ENCODE data around the gene CAPN14.
"Not testable (repeated sequence)": the region's sequence is repeated elsewhere in the genome, so short reads cannot be mapped to it uniquely, and the experiment has no call there.

Gene CAPN14

DNA sequence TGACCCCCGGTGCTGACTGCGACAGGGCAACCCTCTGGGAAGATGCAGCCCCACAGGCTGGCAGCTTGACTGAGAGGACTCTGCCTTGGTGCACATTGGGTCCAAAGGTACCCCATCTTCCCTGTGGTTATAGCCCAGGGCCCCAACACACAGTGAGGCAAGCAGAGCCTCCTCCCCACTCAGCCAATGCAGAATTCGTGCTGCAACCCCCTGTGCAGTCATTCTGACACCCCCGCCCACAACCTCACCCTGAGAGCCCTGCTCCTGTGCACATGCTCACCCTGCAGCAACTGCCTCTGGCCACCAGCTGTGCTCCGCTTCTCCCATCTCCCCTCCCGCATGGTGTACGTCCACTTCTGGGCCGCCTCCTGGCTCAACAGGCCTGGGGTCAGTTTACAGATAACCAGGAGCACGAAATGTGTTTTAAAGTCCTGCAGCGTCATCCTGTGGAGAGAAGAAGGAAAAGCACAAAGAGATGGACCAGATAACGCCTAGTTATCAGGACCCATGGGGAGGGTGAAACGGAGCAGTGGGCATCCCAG, 24.4 kb downstream of the CAPN14 start:
- DNase-seq = no peak

DNA sequence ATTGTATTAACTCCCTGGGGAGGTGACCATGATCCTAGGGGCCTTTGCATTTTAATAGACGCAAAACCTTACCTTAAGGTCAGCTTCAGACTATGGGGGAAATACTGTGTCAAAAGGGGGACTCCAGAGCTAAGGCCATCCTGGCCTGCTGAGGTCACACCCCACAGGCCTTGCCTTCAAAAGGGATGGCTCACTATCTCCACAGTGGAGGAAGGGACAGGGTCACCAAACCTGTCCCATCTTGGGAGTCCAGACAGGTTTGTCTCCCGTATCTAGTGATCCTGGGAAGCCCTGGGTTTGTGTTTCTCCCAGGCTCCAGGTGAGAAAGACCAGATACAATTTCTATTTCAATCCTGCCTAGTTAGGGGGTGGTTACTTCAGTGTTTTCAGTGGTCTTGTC, 24.9 kb downstream of the CAPN14 start:
- DNase-seq = no peak

DNA sequence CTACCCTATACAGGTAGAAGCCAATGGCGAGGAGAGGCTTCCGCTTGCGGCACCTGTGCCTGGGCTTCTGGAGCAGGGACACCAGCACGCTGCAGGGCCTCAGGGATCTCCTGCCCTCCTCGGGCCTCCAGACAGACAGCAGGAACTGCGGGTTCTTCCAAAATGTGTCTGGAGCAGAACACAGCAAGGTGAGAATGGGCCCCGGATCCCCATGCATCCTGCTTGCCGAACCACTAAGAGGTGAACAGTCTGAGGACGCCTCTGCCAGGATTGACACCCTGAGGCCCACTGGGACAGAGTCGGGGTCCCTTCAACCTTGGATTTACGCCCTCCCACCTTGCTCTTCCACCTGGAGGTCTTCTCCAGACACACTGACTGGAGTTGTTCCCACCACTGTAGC, 25.4 kb downstream of the CAPN14 start:
- DNase-seq = no peak

DNA sequence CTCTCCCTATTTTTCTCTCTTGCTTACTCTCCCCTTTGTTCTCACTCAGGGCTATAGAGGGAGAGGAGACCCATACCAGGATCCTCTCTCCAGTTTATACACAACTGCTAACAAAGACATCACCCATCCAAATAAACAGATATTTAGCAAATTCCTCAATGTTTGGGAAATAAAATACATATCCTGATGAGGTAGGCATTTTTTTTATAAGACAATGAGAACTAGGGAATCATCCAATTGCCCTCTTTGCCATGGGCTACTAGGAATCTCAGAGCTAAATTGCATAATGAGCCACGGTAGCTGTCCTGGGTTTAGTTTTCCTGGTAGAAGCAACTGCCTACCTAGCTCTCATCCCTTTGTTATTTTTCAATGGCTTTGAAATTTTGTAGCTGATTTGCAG, 27.1 kb downstream of the CAPN14 start:
- no peak for DNase-seq

DNA sequence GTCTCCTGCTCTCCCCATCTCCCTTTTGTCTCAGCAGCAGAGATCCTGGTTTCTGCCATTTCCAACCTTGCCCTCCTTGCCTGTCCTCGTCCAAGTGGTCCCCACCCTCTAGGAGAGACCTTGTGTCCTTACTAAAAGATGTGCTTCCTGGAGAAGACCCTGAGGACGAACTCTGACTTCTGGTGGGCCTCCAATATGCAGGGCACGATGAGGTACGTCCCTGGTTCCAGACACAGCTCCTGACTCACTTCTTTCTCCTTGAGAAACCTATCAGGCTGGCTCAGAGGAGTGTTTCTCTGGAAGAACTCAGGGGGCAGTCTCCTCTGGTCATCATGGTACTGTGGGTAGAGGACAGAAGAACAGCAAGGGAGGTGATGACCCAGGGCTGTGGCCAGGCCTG, 28.2 kb downstream of the CAPN14 start:
- DNase-seq = no peak

DNA sequence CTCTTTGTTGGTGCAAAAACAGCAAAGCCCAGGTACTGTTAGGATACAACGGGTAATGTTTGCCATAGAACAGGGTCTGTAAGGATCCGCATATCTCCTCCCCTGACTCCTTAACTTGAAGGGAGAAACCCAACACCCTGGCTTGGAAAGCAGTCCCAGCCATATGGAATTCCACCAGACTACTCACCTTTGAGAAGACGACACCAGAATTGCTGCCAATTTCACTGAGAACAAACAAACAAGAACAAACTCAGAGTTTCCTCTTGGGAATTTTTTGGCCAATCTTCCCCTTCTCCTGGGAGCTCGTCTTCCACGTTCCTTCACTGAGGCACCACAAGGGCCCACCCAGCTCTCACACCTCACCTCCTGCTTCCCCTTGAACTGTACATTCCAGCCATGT, 29.2 kb downstream of the CAPN14 start:
- no peak for DNase-seq

DNA sequence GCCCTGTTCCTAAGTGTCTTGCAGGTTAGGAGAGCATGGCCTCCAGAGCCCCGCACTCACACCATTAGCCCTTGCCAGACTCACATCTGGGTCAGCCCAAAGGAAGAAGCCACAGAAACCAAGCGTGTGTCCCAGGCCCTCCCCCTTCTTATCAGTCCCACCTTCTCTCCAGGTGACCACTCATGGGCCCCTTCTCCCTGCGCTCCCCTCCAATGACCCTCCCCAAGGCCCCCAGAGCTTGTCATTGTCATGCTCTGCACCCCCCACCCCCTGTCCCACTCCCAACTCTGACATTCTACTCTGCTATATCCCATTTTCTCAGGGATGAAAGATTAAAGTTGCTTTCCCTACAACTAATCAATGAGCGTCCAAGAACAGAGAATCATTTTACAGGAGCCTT, 30.1 kb downstream of the CAPN14 start:
- no peak for DNase-seq

DNA sequence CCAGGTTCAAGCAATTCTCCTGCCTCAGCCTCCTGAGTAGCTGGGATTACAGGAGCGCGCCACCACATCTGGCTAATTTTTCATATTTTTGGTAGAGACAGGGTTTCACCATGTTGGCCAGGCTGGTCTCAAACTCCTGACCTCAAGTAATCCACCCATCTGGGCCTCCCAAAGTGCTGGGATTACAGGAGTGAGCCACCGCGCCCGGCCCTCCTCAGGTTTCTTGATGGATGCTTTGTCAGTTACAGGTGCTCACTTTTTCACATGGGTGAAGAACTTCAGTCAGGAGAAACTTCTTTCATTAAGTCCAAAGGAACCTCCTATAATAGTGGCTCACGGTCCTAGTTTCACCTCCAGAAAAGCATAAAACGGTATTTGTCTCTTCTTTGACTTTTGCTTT, 33.3 kb downstream of the CAPN14 start:
- DNase-seq = not testable (repeated sequence)

DNA sequence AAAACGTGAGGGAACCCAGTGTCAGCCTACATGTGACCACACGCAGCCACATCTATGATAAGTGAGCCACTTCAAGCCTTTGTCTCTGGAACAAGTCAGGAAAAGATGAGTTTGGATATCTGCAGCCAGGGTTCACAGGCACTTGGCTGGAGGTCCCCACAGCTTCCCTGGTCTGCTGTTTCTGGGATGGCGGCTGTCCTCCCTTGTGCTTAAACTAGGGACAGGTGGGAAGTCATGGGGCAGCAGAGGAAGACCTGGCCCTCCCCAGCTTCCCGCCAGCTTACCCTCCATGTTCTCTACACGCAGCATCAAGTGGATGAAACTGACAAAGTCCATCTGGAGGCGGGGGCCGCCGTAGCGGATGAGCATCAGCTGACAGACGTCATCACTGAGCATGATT, 40.6 kb downstream of the CAPN14 start:
- no peak for DNase-seq

DNA sequence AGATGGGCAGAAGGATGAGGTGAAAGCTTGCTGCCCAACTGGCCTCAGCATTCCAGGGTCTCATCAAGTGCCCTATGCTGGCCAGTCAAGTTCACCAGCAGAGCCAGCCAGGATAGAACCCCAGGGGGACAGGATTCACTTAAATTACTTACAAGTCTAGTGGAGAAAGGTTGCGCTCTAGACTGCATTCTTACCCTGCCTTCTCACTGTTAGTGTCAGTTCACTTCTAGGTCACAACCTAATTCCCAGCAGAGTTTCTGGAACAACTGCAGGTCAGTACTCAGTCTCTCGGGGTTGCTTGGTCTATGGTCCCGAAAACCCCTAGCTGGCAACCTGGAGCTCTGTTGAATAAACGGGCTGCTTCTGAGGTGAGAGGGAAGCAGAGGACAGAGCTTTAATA, 46.2 kb downstream of the CAPN14 start:
- no peak for DNase-seq

DNA sequence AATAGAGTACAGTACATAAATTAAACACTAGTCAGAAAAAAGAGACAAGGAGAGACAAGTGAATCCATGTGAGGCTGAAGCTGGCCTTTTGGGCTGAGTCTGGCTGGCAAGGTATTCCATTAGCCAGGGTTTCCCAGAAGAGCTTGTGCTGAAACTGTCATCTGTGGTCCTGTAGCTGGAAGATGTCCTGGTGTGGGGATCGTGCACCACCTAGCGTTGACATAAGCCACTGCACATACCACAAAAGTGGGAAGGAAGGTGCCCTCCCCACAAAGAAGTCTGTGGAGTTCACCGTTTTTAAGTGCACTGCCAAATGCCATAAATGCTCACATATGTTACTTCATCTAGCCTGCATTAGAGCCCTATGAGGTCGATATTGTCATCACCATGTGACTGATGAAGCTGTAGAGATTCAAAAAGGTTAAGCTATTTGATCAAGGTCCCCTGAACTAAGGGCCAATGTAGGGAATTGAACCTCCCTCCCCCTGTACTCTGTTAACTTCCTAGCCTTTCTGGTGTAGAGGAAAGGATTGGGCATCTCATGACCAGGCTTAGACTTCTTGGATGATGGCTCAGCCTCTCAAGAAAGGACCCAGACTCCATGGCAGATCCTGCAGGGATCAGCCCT, 47.1 kb downstream of the CAPN14 start:
- no peak for DNase-seq

DNA sequence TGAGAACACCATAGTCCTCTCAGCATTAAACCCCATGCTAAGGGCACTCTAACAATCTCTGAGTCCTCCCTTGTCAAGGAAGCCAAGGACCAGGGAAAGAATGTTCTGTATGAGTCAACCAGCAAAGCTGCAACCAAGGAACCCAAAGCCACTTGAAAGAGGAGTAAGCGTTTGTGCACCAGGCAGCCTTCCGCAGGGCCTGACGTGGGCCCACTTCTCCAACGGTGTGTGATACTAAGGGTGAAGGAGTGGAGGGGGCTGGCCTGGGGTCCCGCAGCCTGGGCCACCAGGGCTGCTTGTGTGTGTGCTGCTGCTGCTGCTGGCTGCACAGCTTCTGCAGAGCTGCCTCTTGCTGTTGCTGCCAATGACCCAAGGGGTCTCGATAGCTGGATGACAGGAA, 49.0 kb downstream of the CAPN14 start:
- no peak for DNase-seq

DNA sequence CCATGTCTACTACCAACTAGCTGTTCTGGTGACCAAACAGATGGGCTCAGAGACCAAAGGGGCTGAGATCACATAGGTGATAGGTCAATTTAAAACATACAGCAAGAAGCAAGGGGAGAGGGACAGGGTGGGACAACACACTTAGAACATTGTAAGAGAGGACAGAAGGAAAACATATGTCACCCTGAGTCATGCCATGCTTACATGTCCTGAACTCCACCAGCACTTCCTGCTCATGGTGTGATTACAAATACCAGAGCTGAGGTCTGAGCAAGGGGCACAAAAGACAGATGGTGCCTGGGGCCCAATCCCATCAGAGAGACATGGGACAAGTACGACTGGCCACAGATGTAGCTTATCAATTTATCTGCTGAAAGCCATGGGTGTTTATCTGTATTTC, 50.4 kb downstream of the CAPN14 start:
- DNase-seq = no peak

DNA sequence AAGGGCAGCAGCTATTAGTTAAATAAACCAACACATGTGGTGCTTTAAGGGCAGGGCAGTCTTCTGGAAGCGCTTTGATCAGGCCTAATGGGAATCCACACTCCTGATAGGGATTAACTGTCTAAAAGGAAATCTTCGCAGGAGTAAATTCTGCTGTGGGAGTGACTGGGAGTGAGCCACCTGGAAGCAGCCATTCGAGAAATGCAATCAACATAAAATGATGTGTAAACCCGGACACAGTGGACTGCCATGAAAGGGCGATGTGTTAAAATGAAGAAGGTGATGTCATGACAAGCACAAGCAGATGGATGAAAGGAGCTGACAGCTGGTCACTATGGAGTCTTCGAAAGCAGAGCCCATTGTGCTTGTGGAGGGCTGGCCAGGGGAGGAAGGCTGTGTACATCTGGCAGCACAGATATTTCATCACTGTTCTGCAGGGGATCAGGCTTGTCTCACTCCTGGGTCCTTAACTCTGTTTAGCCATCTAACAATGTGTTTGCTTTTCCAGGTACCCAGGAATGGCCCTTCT, 54.2 kb downstream of the CAPN14 start:
- DNase-seq = no peak

DNA sequence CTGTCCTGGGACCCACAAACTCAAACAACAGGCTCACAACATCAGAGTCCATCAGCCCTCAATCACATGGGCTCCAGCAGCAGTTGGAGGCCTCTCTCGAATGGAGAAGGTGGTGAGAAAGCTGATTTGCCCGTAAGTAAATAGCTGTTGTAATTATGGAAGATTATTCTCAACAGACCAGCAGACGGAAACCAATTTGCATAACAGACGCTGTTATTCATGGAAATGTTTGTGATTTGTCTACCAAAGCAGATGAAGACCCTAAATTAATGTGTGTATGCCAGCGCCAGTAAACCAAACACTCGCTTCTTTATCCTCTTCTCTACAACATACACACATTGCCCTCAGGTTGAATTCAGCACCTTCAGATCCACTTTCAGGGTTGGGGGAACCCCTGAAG, 55.7 kb downstream of the CAPN14 start:
- DNase-seq = no peak

DNA sequence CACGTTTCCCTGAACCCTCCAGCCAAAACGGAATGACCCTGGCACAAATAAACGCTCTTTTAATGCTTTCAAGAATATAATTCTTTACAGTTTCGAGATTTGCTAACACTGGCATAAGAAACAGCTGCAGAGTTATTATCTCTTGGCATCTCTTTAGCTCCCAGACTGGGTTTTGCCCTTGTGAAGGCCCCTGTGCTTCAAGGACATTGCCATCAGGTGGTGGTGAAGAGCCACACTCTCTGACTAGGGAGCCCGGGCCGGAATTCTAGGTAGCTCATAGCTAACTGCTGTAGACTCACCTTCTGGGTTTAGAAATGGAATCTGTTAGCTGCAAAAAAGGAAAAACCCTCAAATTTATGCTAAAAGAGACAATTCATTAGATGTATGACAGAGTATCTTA, 65.8 kb downstream of the CAPN14 start:
- no peak for DNase-seq

DNA sequence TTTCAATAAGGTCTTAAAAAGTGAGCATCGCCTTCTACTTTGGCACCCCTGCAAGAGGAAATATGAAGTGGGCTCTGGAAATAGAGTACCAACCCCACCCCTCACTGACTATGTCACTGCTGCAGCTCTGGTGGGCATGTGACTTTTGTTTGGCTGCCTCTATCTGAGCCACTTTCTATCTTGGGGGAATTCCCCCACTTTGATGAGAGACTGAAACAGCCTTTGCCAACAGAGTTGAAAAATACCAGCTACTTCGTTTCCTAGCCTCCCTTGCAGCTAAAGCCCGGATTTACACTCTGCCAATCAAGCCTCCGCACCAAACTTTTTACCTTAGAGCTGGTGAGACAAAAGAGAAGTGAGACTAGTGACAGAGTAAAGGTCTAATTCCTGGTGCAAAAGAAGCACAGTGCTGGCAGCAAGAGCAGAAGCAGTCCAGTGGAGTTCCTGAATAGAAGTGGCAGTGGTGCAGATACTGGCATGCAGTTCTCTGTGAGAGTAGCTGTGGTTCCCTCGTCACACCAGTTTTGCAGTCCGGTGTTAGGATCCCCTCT, 67.1 kb downstream of the CAPN14 start:
- no peak for DNase-seq

DNA sequence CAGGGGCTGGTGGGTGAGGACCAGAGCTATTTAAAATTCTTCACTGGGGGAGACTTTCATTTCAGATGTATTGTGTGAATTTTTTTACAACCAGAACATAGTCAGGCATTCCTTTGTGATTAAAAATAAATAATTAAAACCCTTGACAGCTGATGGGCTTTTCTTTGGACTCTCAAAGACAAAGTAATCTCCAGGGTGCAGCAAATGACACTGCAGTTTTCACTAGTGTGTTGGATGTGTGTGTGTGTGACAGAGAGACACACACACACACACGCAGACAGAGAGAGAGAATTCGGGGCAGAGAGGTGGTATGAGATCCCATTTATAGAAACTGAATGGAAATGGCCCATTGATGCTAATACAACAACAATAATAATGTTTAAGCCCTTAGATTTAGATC, 68.8 kb downstream of the CAPN14 start:
- no peak for DNase-seq

DNA sequence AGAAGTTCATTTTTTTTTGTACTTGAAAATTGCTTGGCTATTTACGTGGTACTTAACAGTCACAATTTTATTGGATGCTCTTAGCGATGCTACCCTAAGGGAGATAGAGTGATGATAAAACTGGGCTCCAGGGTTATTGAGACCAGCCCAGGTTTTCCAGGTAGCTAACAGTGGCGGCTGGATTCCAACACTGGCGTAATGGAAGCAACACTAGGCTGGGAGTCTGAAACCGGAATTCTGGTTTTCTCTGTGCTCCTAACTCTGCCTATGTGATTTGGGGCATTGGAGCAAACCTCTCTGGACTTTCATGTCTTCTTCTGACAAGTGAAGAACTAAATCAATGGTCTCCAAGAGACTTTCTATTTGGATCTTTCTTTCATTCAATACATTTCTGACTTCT, 69.7 kb downstream of the CAPN14 start:
- DNase-seq = no peak

DNA sequence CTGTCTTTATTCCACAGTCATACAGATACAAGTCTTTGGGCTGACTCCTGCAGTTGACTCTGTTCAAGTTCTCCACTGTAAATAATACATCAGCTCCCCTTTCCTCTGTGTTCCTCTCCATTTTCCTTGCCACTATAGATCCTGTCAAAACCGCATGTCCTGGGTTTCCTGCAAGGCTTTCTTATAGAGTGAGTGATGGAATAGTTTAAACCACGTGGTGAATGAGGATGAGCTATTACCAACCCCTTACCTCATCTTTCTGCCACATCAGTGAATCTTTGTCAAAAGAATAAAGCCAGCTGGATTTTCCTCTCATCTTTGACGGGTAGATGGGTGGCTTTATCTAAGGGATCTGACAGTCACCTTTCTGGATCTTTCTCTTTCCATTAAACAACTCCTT, 75.2 kb downstream of the CAPN14 start:
- DNase-seq = no peak

DNA sequence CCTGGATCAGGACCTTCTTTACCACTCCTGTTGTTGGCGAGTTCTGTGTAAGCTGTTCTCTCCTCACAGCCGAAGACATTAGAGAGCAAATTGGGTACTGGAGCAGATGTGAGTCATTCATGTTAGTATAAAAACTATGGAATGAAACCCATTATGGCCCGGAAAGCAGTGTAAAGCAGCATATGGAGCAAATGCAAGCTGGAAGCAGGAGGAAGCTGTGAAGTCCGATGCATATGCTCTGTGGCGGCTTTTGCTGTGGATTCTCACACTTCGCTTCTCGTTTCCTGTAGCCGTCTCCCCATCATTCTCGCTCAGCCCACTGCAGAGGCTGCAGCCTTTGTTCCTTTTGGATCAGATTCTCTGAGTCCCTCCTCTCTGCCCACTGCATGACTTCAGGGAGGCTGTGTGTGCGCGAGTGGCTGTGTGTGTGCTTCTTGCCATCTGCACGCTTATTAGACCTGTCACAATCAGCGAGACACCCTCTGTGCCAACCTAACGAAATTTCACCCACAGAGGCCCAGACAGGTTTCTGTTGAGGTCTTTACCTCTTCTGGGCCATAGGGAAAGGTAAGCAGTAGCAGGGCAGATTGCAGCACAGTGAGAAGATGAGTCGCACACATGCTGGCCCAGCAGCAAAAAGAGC, 75.8 kb downstream of the CAPN14 start:
- DNase-seq = no peak

DNA sequence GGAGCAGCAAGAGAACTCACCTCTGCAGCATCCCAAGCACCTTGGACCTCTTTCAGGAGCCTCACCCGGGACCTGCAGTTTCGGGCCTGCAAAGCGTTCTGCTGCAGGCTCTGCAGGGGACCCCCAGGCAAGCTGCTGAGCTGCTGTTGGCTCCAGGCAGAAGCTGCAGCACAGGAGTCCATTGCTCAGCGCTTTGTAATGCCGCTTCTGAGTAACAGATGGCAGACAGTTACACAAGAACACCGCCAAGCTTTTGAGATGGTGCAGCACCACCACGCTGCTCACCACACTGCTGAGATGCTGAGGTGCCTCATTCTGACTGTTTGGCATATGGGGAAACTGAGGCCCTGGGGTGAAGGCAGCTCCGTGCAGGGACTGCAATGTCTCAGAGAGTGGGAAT, 77.2 kb downstream of the CAPN14 start:
- DNase-seq = no peak

DNA sequence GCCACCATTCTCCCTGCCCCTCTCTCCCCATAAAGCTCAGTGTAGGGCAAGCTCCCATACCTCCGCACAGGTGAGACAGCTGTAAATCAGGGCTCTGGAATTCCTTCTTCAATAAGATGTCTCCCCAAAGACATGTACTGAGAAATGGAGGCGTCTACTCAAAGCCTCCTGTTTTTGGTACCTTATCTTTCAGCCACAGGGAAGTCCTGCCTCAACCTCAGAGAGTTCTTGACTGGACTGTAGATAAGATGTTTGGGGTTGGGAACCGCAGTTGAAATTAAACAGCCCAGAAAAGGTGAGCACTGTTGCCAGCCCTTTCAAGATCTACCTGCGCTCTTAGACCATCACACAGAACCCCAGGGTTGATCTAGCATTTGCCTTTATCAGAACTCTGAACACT, 77.6 kb downstream of the CAPN14 start:
- no peak for DNase-seq
